Suprapubic skin (tissue), 4 donors: Measurements from ENCODE around the gene C1orf52.

ENCODE experiments used
- CTCF ChIP-seq, 2 donors: fragments of 200-600 bp in 1 of 2; fragments of 450-650 bp in 1 of 2; sonication (generic) in 1 of 2; IDR thresholded peaks; one replicate each; pipeline ENCODE4 v1.5.1; 2016 to 2019; ENCODE audit warnings: antibody characterized with exemption in 2 of 2, mild to moderate bottlenecking in 1 of 2, moderate library complexity in 1 of 2
- EP300 ChIP-seq: sonication (generic); formaldehyde crosslinking; IDR thresholded peaks from one replicate; pipeline ENCODE4 v1.6.1; 2017; ENCODE audit warnings: antibody characterized with exemption
- POLR2AphosphoS5 ChIP-seq, 3 donors: sonication (generic); formaldehyde crosslinking; IDR thresholded peaks; one replicate each; pipeline ENCODE4 v1.6.1; 2017; ENCODE audit warnings: antibody characterized with exemption in 3 of 3

GRCh38 chr1:85244271-85245061 lies 15.0 kb downstream of the C1orf52 start:
- no peak for TF ChIP-seq CTCF (IDR thresholded peaks at IDR 0.05)
- no peak for TF ChIP-seq POLR2AphosphoS5 (IDR thresholded peaks at IDR 0.05)
- TF ChIP-seq EP300, result no peak
